ENCODE data around the gene COL25A1.

COL25A1 gene

GRCh38 chr4:109294006-109294405 is 8.5 kb downstream of the COL25A1 start:
- no peak for DNase-seq (ENCODE audit: low read depth in 3 of 3, low spot score in 1 of 3)

- DNase-seq (ENCODE audit: low read depth in 3 of 3, low spot score in 1 of 3) = no peak
Observed at GRCh38 chr4:109291707-109292238, 10.7 kb downstream of the COL25A1 start.

- no peak for DNase-seq (ENCODE audit: low read depth in 3 of 3, low spot score in 1 of 3)
Observed at GRCh38 chr4:109290918-109291317, 11.5 kb downstream of the COL25A1 start.

- DNase-seq (ENCODE audit: low read depth in 3 of 3, low spot score in 1 of 3) = no peak
Observed at GRCh38 chr4:109278594-109279031, 23.8 kb downstream of the COL25A1 start.

- DNase-seq (ENCODE audit: low read depth in 3 of 3, low spot score in 1 of 3) = no peak
Observed at GRCh38 chr4:109276482-109277095, 25.9 kb downstream of the COL25A1 start.

GRCh38 chr4:109275066-109275745 is 27.3 kb downstream of the COL25A1 start:
- DNase-seq (ENCODE audit: low read depth in 3 of 3, low spot score in 1 of 3) = no peak

GRCh38 chr4:109266891-109267290 is 35.6 kb downstream of the COL25A1 start:
- DNase-seq (ENCODE audit: low read depth in 3 of 3, low spot score in 1 of 3) = no peak

- no peak for DNase-seq (ENCODE audit: low read depth in 3 of 3, low spot score in 1 of 3)
Observed at GRCh38 chr4:109266236-109266635, 36.2 kb downstream of the COL25A1 start.

GRCh38 chr4:109263721-109264120 is 38.7 kb downstream of the COL25A1 start:
- DNase-seq (ENCODE audit: low read depth in 3 of 3, low spot score in 1 of 3) = no peak

- DNase-seq (ENCODE audit: low read depth in 3 of 3, low spot score in 1 of 3) = no peak
Observed at GRCh38 chr4:109256818-109257217, 45.6 kb downstream of the COL25A1 start.

- no peak for DNase-seq (ENCODE audit: low read depth in 3 of 3, low spot score in 1 of 3)
Observed at GRCh38 chr4:109254845-109255244, 47.6 kb downstream of the COL25A1 start.

GRCh38 chr4:109251396-109251795 is 51.1 kb downstream of the COL25A1 start:
- no peak for DNase-seq (ENCODE audit: low read depth in 3 of 3, low spot score in 1 of 3)

GRCh38 chr4:109248322-109248900 is 54.0 kb downstream of the COL25A1 start:
- DNase-seq (ENCODE audit: low read depth in 3 of 3, low spot score in 1 of 3) = no peak

- no peak for DNase-seq (ENCODE audit: low read depth in 3 of 3, low spot score in 1 of 3)
Observed at GRCh38 chr4:109243871-109244270, 58.6 kb downstream of the COL25A1 start.

GRCh38 chr4:109238746-109239145 is 63.7 kb downstream of the COL25A1 start:
- no peak for DNase-seq (ENCODE audit: low read depth in 3 of 3, low spot score in 1 of 3)

GRCh38 chr4:109235683-109236082 is 66.8 kb downstream of the COL25A1 start:
- DNase-seq (ENCODE audit: low read depth in 3 of 3, low spot score in 1 of 3) = no peak

- no peak for DNase-seq (ENCODE audit: low read depth in 3 of 3, low spot score in 1 of 3)
Observed at GRCh38 chr4:109234596-109234995, 67.9 kb downstream of the COL25A1 start.

GRCh38 chr4:109233570-109233969 is 68.9 kb downstream of the COL25A1 start:
- no peak for DNase-seq (ENCODE audit: low read depth in 3 of 3, low spot score in 1 of 3)

- DNase-seq (ENCODE audit: low read depth in 3 of 3, low spot score in 1 of 3) = no peak
Observed at GRCh38 chr4:109232681-109233080, 69.8 kb downstream of the COL25A1 start.

GRCh38 chr4:109231331-109231730 is 71.1 kb downstream of the COL25A1 start:
- no peak for DNase-seq (ENCODE audit: low read depth in 3 of 3, low spot score in 1 of 3)

- no peak for DNase-seq (ENCODE audit: low read depth in 3 of 3, low spot score in 1 of 3)
Observed at GRCh38 chr4:109229028-109229427, 73.4 kb downstream of the COL25A1 start.

GRCh38 chr4:109218288-109218687 is 84.2 kb downstream of the COL25A1 start:
- no peak for DNase-seq (ENCODE audit: low read depth in 3 of 3, low spot score in 1 of 3)

All from stimulated activated CD4-positive, alpha-beta T cell treated with anti-CD3 and anti-CD28 coated beads, TNF-alpha, amount 100 ng/mL, for 1 hour (primary cell).